ENCODE data around the gene ANKRD40CL.
A peak's percentile ranks its signal among the peaks of the same experiment; 100 is the strongest.

ANKRD40CL gene

DNA sequence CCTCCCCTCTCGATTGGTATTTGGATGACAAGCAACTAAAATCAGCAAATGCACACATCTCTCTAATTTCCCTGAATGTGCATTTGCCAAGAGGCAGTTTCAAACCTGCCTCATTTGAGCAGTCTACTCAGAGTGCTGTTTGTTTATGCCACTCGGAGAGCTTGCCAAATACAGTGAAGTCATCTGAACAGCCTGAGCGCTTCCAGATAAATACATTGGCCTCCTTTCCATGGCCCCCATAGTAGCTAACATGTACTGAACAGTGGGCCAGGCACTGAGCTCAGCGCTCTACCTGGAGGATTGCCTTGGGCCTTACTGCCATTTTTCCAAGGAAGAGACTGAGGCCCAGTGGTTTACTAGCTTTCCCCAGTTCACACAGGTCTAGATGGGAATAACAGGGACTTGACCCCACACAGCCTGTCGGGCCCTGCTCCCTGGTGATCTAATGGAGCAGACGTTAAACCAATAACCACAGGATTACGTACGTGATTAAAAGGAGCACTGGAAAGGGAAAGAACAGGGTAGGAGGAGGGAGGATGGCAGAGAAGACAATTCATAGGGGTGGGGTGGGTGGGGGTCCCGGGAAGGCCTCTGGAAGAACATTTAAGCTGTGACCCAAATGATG, 18.7 kb upstream of the ANKRD40CL start:
- DNase-seq = no peak

DNA sequence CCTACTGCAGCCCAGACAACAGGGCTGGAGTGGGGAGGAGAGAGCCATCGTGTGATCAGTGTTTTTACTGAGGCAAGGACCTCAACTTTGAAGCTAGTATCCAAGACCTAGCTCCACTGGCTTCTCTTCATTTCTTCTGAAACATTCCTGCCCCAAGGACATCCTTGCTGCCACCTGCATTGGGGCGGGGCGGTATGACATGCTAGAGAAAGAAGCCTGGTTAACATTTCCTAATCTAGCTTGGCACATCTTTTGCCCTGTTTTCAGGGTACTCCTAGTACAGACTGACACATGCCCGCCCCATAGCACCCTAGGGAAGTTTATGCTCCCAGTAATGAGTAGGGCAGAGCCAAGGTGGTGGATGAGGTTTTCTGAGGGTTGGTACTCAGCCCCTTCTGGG, 17.8 kb upstream of the ANKRD40CL start:
- no peak for DNase-seq

- DNase-seq = no peak
These were observed 16.6 kb upstream of the ANKRD40CL start for GRCh38 chr17:50783905-50784304.

- DNase-seq = peak; percentile 42
These were observed 15.9 kb upstream of the ANKRD40CL start for GRCh38 chr17:50783193-50783660.

GRCh38 chr17:50781167-50781566, 13.8 kb upstream of the ANKRD40CL start:
- DNase-seq = no peak

GRCh38 chr17:50779747-50780353, 12.5 kb upstream of the ANKRD40CL start:
- DNase-seq = no peak

GRCh38 chr17:50778988-50779387, 11.7 kb upstream of the ANKRD40CL start:
- DNase-seq = no peak

DNA sequence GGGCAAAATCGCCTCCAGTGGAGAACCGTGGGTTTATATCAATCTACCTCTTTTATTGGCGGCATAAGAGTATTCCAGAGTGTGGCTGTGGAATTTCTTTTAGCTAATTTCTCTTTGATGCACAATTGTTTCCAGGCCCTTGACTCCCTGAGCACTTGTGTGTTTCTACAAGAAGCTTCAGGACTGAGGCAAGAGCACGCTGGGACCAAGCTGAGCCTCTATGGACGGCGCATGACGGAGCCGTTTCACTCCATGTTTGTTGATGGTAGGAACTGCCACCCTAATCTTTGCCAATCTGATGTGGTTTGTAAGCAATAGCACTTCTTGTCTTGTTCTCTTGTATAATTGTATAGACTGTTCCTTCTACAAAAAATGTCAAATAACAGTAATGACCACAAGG, 11.2 kb upstream of the ANKRD40CL start:
- no peak for DNase-seq

DNA sequence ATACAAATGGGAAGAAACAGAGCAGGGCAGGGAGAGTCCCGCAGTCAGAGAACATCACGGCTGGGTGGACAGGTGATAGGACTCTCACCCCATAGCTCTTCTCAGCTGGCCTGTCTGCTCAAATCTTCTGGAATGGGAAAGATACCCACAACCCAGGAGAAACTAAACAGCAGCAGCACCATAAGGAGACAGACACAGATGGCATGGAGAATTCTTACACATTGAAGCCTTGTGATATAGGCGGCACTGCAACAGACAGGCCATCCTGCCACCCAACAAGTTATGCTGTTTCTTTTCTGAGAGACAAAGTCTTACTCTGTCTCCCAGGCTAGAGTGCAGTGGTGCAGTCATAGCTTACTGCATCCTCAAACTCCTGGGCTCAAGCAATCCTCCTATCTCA, 8.6 kb upstream of the ANKRD40CL start:
- DNase-seq = no peak

- no peak for DNase-seq
These were observed 7.0 kb upstream of the ANKRD40CL start for GRCh38 chr17:50774225-50774803.

GRCh38 chr17:50771991-50772785, 4.9 kb upstream of the ANKRD40CL start:
- DNase-seq = no peak

GRCh38 chr17:50770346-50770745, 3.0 kb upstream of the ANKRD40CL start:
- no peak for DNase-seq

- DNase-seq = no peak
These were observed 2.6 kb upstream of the ANKRD40CL start for GRCh38 chr17:50769884-50770283.

DNA sequence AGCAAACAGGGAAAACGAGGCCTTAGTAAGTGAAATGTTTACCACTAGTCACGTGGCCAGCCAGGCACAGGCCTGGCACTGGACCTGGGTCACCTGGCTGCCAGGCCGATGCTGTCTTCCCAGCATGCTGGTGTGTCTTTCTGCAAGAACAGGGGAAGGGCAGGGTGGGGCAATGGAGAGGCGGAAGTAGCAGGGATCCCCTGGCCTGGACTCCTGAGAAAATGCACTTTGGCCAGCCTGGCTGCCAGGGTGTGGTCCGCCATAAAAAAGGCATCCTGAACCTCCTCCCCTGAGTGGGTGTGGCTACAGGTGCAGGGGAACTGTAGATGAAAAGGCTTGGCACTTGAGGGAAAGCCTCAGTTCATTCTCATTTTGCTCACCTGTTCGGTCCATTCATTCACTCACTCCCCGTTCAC, 1.0 kb upstream of the ANKRD40CL start:
- DNase-seq = no peak

GRCh38 chr17:50767030-50767429, 288 bp downstream of the ANKRD40CL start:
- DNase-seq = no peak

GRCh38 chr17:50766222-50767023, 895 bp downstream of the ANKRD40CL start:
- DNase-seq = no peak

- no peak for DNase-seq
These were observed 1.7 kb downstream of the ANKRD40CL start for GRCh38 chr17:50765454-50766221.

GRCh38 chr17:50764734-50765149, 2.6 kb downstream of the ANKRD40CL start:
- no peak for DNase-seq

GRCh38 chr17:50763716-50764475, 3.4 kb downstream of the ANKRD40CL start:
- no peak for DNase-seq

DNA sequence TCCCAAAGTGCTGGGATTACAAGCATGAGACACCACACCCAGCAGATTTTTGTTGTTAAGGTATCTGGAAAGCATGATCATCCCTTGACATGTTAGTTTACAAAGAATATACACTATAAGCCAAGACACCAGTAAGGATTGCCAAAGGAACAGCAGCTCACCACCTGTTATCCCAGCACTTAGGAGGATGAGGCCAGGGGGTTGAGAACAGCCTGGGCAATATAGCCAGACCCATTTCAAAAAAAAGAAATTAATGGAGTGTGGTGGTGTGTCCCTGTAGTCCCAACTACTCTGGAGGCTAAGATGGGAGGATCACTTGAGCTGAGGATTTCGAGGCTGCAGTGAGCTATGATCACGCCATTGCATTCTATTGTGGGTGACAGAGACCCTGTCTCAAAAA, 5.1 kb downstream of the ANKRD40CL start:
- no peak for DNase-seq

DNA sequence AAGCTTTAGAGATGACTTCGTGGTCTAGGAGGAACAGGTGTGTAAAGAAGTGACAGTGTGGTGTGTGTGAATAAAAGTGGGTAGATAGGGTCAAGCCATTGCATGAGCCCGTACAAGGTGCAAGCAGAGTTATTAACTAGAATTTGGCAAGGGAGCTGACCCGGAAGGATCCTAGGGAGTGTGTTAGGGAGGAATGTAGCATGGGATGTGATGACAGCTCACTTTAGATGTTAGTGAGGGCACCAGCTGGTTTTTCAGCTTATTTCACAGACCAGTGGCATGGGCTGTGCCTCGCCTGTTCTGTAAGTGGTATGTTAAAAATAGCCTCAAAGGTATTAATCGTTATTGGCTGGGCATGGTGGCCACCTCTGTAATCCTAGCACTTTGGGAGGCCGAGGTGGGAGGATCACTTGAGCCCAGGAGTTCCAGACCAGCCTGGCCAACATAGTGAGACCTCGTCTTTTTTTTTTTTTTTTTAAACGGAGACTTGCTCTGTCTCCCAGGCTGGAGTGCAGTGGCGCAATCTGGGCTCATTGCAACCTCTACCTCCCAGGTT, 8.3 kb downstream of the ANKRD40CL start:
- DNase-seq = no peak

All from NCI-H1436 treated with DMSO at 0.1 percent for 48 hours (cell line).